ENCODE data around the gene MYO5A.

The MYO5A gene

DNA sequence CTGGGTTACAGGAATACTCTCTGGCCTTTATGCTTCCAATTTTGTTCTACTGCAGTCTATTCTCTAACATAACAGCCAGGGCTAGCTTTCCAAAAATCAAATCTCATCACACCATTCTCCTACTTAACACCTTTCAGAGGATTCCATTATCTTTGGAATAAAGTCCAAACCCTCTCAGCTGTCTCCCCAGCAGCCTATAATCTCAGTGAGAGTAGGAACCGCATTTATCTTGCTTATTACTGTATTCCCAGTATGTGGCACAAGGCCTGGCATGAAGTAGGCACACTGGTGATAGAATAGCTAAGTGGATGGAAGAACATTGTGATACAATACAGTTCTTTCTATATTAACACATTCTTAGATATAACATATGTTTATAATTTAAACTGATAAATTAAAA is 184.1 kb downstream of the MYO5A start:
- H3K9ac ChIP-seq (ENCODE audit: low read length) = no peak overlapping the region
- H3K9me2 ChIP-seq (replicated peaks; ENCODE audit: insufficient read depth, low read length) = no peaks in the 10 kb centered on the region
- H3K27me3 ChIP-seq (replicated peaks; ENCODE audit: insufficient read depth, low read length) = no peaks in the 10 kb centered on the region
- H3K27ac ChIP-seq (ENCODE audit: low read length) = no peak overlapping the region
- peaks cover 9% of the 10 kb centered on the region; the same call in 1 of the 2 replicates for H3K36me3 ChIP-seq (replicated peaks; ENCODE audit: insufficient read depth, low read length)
- H3K9me3 ChIP-seq (replicated peaks; ENCODE audit: insufficient read depth, low read length) = no peaks in the 10 kb centered on the region
- H3F3A ChIP-seq (ENCODE audit: insufficient read depth, low read length) = no peaks in the 10 kb centered on the region; the same call in 1 of the 2 replicates
- peaks cover 6% of the 10 kb centered on the region; the same call in 1 of the 2 replicates for H3K79me2 ChIP-seq (ENCODE audit: low read length)
- no peaks in the 10 kb centered on the region; the same call in 1 of the 2 replicates for H4K20me1 ChIP-seq (ENCODE audit: insufficient read depth, low read length)
- H2AFZ ChIP-seq (ENCODE audit: low read length) = no peak overlapping the region
- H3K4me3 ChIP-seq (ENCODE audit: low read length) = no peak overlapping the region
- TF ChIP-seq, protein P1, sequence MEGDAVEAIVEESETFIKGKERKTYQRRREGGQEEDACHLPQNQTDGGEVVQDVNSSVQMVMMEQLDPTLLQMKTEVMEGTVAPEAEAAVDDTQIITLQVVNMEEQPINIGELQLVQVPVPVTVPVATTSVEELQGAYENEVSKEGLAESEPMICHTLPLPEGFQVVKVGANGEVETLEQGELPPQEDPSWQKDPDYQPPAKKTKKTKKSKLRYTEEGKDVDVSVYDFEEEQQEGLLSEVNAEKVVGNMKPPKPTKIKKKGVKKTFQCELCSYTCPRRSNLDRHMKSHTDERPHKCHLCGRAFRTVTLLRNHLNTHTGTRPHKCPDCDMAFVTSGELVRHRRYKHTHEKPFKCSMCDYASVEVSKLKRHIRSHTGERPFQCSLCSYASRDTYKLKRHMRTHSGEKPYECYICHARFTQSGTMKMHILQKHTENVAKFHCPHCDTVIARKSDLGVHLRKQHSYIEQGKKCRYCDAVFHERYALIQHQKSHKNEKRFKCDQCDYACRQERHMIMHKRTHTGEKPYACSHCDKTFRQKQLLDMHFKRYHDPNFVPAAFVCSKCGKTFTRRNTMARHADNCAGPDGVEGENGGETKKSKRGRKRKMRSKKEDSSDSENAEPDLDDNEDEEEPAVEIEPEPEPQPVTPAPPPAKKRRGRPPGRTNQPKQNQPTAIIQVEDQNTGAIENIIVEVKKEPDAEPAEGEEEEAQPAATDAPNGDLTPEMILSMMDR (IDR thresholded peaks at IDR 0.05; ENCODE audit: low read length) = no peak
- TF ChIP-seq EZH2 (optimal IDR thresholded peaks at IDR 0.05; ENCODE audit: low read depth, low read length) (no peak), EZH2phosphoT487 (IDR thresholded peaks at IDR 0.05; ENCODE audit: low read length) (no peak)
- H3K4me2 ChIP-seq (ENCODE audit: low read depth, low read length) = no peak overlapping the region
- H3K4me1 ChIP-seq (ENCODE audit: low read length) = no peaks in the 10 kb centered on the region
- DNase-seq = no peak

DNA sequence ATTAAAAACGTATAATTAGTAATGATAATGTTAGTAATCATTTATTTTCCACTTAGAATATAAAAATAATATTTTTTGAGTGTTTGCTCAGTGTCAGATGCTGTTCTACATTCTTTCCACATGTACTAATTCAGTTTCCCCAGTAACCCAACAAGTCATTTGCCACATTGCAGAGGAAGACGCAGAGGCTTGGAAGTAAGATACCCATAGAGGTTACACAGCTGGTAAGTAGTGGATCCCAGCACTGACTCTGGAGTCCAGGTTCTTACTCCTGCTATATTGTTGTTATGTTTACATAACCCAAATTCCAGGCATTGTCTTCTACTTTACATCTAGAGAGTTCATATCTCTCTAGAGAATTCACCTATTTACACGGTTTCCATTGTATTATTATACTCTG is 184.8 kb downstream of the MYO5A start:
- Histone ChIP-seq H3K9me2 (replicated peaks; ENCODE audit: insufficient read depth, low read length) (no peaks in the 10 kb centered on the region), H3F3A (ENCODE audit: insufficient read depth, low read length) (no peaks in the 10 kb centered on the region; the same call in 1 of the 2 replicates), H2AFZ (ENCODE audit: low read length) (no peak overlapping the region), H3K36me3 (replicated peaks; ENCODE audit: insufficient read depth, low read length) (peaks cover 4% of the 10 kb centered on the region; the same call in 1 of the 2 replicates), H4K20me1 (ENCODE audit: insufficient read depth, low read length) (no peaks in the 10 kb centered on the region; the same call in 1 of the 2 replicates), H3K27me3 (replicated peaks; ENCODE audit: insufficient read depth, low read length) (no peaks in the 10 kb centered on the region), H3K4me2 (ENCODE audit: low read depth, low read length) (no peak overlapping the region), H3K79me2 (ENCODE audit: low read length) (peaks cover 8% of the 10 kb centered on the region; the same call in 1 of the 2 replicates), H3K27ac (ENCODE audit: low read length) (no peak overlapping the region), H3K4me1 (ENCODE audit: low read length) (no peaks in the 10 kb centered on the region), H3K4me3 (ENCODE audit: low read length) (no peak overlapping the region), H3K9ac (ENCODE audit: low read length) (no peak overlapping the region), H3K9me3 (replicated peaks; ENCODE audit: insufficient read depth, low read length) (no peaks in the 10 kb centered on the region)
- TF ChIP-seq, protein P1 (IDR thresholded peaks at IDR 0.05; ENCODE audit: low read length) = no peak
- TF ChIP-seq EZH2 (optimal IDR thresholded peaks at IDR 0.05; ENCODE audit: low read depth, low read length) = no peak
- no peak for TF ChIP-seq EZH2phosphoT487 (IDR thresholded peaks at IDR 0.05; ENCODE audit: low read length)
- no peak for DNase-seq

DNA sequence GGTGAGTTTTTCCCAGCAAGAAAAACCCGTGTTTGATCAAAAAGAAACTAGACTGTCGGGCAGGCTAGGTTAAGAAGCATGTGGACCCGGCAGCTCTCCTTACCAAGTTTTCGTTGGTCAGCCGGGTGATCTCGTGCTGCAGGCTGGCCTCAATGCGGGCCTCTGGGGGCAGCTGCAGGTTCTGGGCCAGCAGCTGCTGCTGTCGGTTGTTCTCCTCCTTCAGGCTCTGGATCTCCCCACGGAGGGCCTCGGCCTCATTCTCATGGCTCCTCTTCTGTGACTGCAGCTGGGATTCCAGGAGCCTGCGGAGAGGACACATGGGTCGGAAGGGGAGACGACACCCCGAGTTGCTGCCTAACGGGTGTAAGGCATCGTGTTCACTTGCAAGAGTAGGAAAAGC is 188.6 kb downstream of the MYO5A start:
- no peaks in the 10 kb centered on the region for H3K27me3 ChIP-seq (replicated peaks; ENCODE audit: insufficient read depth, low read length)
- H4K20me1 ChIP-seq (ENCODE audit: insufficient read depth, low read length) = no peaks in the 10 kb centered on the region; the same call in 1 of the 2 replicates
- peaks cover 6% of the 10 kb centered on the region; the same call in 1 of the 2 replicates for H3F3A ChIP-seq (ENCODE audit: insufficient read depth, low read length)
- no peak overlapping the region for H3K27ac ChIP-seq (ENCODE audit: low read length)
- no peaks in the 10 kb centered on the region for H3K9me3 ChIP-seq (replicated peaks; ENCODE audit: insufficient read depth, low read length)
- no peak overlapping the region for H2AFZ ChIP-seq (ENCODE audit: low read length)
- DNase-seq = no peak
- no peak for TF ChIP-seq EZH2 (optimal IDR thresholded peaks at IDR 0.05; ENCODE audit: low read depth, low read length)
- no peak for TF ChIP-seq EZH2phosphoT487 (IDR thresholded peaks at IDR 0.05; ENCODE audit: low read length)
- TF ChIP-seq, protein P1 (IDR thresholded peaks at IDR 0.05; ENCODE audit: low read length) = no peak
- H3K36me3 ChIP-seq (replicated peaks; ENCODE audit: insufficient read depth, low read length) = peaks cover 8% of the 10 kb centered on the region; the same call in 1 of the 2 replicates
- H3K9ac ChIP-seq (ENCODE audit: low read length) = no peak overlapping the region
- no peaks in the 10 kb centered on the region for H3K4me1 ChIP-seq (ENCODE audit: low read length)
- peaks cover 8% of the 10 kb centered on the region; the same call in 1 of the 2 replicates for H3K79me2 ChIP-seq (ENCODE audit: low read length)
- no peak overlapping the region for H3K4me2 ChIP-seq (ENCODE audit: low read depth, low read length)
- H3K9me2 ChIP-seq (replicated peaks; ENCODE audit: insufficient read depth, low read length) = no peaks in the 10 kb centered on the region
- no peak overlapping the region for H3K4me3 ChIP-seq (ENCODE audit: low read length)

All from MM.1S (cell line).